Left kidney (tissue), 1 donor: ENCODE data around the gene RBMXL2. TPM values are rescaled to one million over a fixed set of nuclear protein-coding genes. Genes with fewer than 3 reads are reported as not detected.

Experiments used
- polyA plus RNA-seq: library from polyadenylated mRNA; unstranded; fragments of 120-200 nt; gene quantifications from one replicate; pipeline ENCODE4 v1.2.1, GENCODE V29; 2013; ENCODE audit not compliant: insufficient read length

Gene RBMXL2
- polyA plus RNA-seq, 1 donor: 0.07 TPM

Other genes with a start within 250 kb of the RBMXL2 start
- not detected for gene OR10A5, start 243.3 kb upstream of the RBMXL2 start, polyA plus RNA-seq
- gene OR10A2, start 225.9 kb upstream of the RBMXL2 start, polyA plus RNA-seq: 0.08 TPM
- not detected for gene OR10A4, start 212.4 kb upstream of the RBMXL2 start, polyA plus RNA-seq
- not detected for gene OR2D2, start 196.5 kb upstream of the RBMXL2 start, polyA plus RNA-seq
- not detected for gene OR2D3, start 168.0 kb upstream of the RBMXL2 start, polyA plus RNA-seq
- 4.6 TPM for gene ZNF215, start 162.6 kb upstream of the RBMXL2 start, polyA plus RNA-seq
- 14.0 TPM for gene ZNF214, start 68.7 kb upstream of the RBMXL2 start, polyA plus RNA-seq
- 0.83 TPM for gene NLRP14, start 68.5 kb upstream of the RBMXL2 start, polyA plus RNA-seq
- 5.0 TPM for gene SYT9, start 162.9 kb downstream of the RBMXL2 start, polyA plus RNA-seq